Measurements from ENCODE around the gene FCN3. TPM values are rescaled to one million over a fixed set of nuclear protein-coding genes. Genes with fewer than 3 reads are reported as not detected.

Gene FCN3
- total and polyA plus RNA-seq, 10 of the 15 experiments (the other 5 are each of a cell fraction or from before 2014, with no cell fraction given), result 0.28 TPM; not detected in 9

DNA sequence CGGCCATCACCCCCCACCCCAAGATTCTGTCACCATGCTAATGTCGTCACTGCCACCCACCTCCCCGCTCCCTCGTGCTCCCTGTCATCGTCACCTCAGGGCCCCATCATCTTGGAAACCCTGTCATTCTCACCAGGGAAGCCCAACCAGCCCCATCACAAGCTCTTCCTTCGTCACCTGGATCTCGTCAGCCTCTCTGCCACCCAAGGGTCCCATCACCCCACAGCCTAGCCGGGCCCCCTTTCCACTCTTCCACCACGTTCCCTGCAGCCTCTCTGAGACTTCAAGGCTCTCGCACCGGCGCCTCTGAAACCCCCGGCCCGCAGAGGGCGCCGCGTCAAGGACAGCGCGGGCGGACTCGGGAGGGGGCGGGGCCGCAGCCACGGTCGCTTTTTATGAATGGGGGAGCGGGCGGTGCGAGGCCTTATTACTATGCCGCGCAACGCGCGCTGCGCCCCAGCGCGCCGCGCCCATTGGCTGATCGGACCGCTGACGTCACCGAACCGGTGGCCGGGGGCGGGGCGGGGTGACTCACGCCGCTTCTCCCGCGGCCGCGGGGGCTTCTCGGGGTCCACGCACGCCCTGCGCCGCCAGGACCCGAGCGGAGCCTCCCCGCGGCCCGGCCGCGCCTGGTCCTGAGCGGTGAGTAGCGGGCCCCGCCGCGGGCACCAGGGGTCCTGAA is 17.6 kb upstream of the FCN3 start, which contains the start of gene GPR3:
GPR3 (plus strand) TSS at position 527 of the 682 bp plus-strand sequence. CDS start 1,177 bp downstream, outside the sequence.
- Histone ChIP-seq H3K9ac (ENCODE audit: control insufficient read depth, insufficient read depth, low read length) (peak within 1 kb of the TSS; percentile 67), H4K20me1 (ENCODE audit: control insufficient read depth, insufficient read depth) (no peaks in the 10 kb centered on the region), H3K27ac (ENCODE audit: control insufficient read depth, insufficient read depth) (no peak within 1 kb of the TSS), H3K4me2 (ENCODE audit: control insufficient read depth, insufficient read depth) (peak within 1 kb of the TSS; percentile 98), H3K4me1 (ENCODE audit: control insufficient read depth, insufficient read depth, low read length) (peaks cover 8% of the 10 kb centered on the region), H3K79me2 (ENCODE audit: control insufficient read depth, insufficient read depth, low read length) (no peaks in the 10 kb centered on the region), H3K27me3 (replicated peaks in 1 of 2; ENCODE audit: control insufficient read depth in 2 of 2, insufficient read depth in 2 of 2, low read length in 1 of 2) (no peaks in the 10 kb centered on the region), H3K4me3 (peak within 1 kb of the TSS; percentile 71), H2AFZ (ENCODE audit: control insufficient read depth, low read depth, low read length) (peak within 1 kb of the TSS; percentile 83), H3K36me3 (ENCODE audit: control insufficient read depth in 2 of 2, insufficient read depth in 2 of 2, low read length in 1 of 2) (no peaks in the 10 kb centered on the region), H3K9me3 (replicated peaks; ENCODE audit: control insufficient read depth, insufficient read depth, low read length) (no peaks in the 10 kb centered on the region)
- ChIA-PET RAD21 (ENCODE audit: unreplicated experiment) (interaction anchor here (0.9 to 2.8 kb wide), 7 partner anchors 26 to 347 kb away, joined by 3 to 11 read pairs (median 7); no protein-coding TSS in a partner anchor), CTCF (interaction anchor here (1.0 to 9.0 kb wide), 12 partner anchors 22 to 389 kb away, joined by 3 to 242 read pairs (median 6); partner anchors contain the start of gene MAP3K6), POLR2A (interaction anchor here (0.7 to 1.3 kb wide), 5 partner anchors 15 to 1115 kb away, joined by 3 to 6 read pairs (median 5); no protein-coding TSS in a partner anchor), SMC1A (ENCODE audit: uncharacterized antibody, unreplicated experiment) (interaction anchor here (1.0 to 2.3 kb wide), 9 partner anchors 26 to 347 kb away, joined by 3 to 13 read pairs (median 4); partner anchors contain the start of genes MAP3K6 and SYTL1)
- ATAC-seq (peak; percentile 89), FAIRE-seq (peak; percentile 62), DNase-seq (ENCODE audit: low read depth, low spot score) (no peak)
- intact Hi-C loops (cut with micrococcal nuclease; ENCODE audit: unreplicated experiment), result loop anchor here (1.0 kb wide), 1 partner anchor 214 kb away; no protein-coding TSS in a partner anchor
- no TSS peak for BruUV-seq (replicated peaks)
- WGBS (ENCODE audit: insufficient coverage, insufficient replicate concordance, low lambda C conversion rate, missing lambda C conversion rate), result 2% methylated on average over 64 of the region's 69 CpGs
- in situ Hi-C loops (cut with MboI), result loop anchor here (5.0 kb wide), 3 partner anchors 90 to 290 kb away; no protein-coding TSS in a partner anchor
- TF ChIP-seq, protein P1, sequence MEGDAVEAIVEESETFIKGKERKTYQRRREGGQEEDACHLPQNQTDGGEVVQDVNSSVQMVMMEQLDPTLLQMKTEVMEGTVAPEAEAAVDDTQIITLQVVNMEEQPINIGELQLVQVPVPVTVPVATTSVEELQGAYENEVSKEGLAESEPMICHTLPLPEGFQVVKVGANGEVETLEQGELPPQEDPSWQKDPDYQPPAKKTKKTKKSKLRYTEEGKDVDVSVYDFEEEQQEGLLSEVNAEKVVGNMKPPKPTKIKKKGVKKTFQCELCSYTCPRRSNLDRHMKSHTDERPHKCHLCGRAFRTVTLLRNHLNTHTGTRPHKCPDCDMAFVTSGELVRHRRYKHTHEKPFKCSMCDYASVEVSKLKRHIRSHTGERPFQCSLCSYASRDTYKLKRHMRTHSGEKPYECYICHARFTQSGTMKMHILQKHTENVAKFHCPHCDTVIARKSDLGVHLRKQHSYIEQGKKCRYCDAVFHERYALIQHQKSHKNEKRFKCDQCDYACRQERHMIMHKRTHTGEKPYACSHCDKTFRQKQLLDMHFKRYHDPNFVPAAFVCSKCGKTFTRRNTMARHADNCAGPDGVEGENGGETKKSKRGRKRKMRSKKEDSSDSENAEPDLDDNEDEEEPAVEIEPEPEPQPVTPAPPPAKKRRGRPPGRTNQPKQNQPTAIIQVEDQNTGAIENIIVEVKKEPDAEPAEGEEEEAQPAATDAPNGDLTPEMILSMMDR (IDR thresholded peaks at IDR 0.05 in 2 of 3, conservative IDR thresholded peaks at IDR 0.05 in 1 of 3; ENCODE audit: control insufficient read depth in 2 of 3, extremely low read depth in 1 of 3, insufficient read depth in 1 of 3, low read depth in 3 of 3, low read length in 3 of 3), result peak; percentile 47 to 61 (median 52)
- TF ChIP-seq SMC3 (IDR thresholded peaks at IDR 0.05; ENCODE audit: borderline replicate concordance, low read length) (peak; percentile 39; the same call in 1 of the 2 replicates), POLR2A (IDR thresholded peaks at IDR 0.05; ENCODE audit: low read depth, low read length) (no peak), CREM (IDR thresholded peaks at IDR 0.05; ENCODE audit: low read depth) (peak; percentile 55; the same call in 1 of the 2 replicates), ZSCAN29 (IDR thresholded peaks at IDR 0.05) (no peak), IKZF1 (conservative IDR thresholded peaks at IDR 0.05) (peak; percentile 63; the same call in 1 of the 2 replicates), TCF3 (IDR thresholded peaks at IDR 0.05; ENCODE audit: borderline replicate concordance, insufficient read depth, low read depth, low read length) (no peak), BHLHE40 (IDR thresholded peaks at IDR 0.05; ENCODE audit: borderline replicate concordance in 1 of 2, low read depth in 2 of 2, low read length in 1 of 2) (peak in 1 of 2 experiments; percentile 51; a peak in 2 of 4 replicates), BACH1 (IDR thresholded peaks at IDR 0.05; ENCODE audit: borderline replicate concordance) (0 out of 2 replicates have a peak, but pooled peaks have one; percentile 26), NFYB (IDR thresholded peaks at IDR 0.05; ENCODE audit: insufficient read depth, low read depth, low read length) (peak; percentile 82), ZNF207 (IDR thresholded peaks at IDR 0.05; ENCODE audit: borderline replicate concordance) (0 out of 2 replicates have a peak, but pooled peaks have one; percentile 39), ZNF384 (IDR thresholded peaks at IDR 0.05; ENCODE audit: borderline replicate concordance, low read depth, low read length) (no peak), SIX5 (IDR thresholded peaks at IDR 0.05; ENCODE audit: low read depth, low read length, severe bottlenecking) (no peak), RFX5 (IDR thresholded peaks at IDR 0.05; ENCODE audit: low read depth, low read length) (peak; percentile 82; the same call in 1 of the 2 replicates), GATAD2B (conservative IDR thresholded peaks at IDR 0.05; ENCODE audit: low read depth) (peak; percentile 82), STAT3 (IDR thresholded peaks at IDR 0.05; ENCODE audit: low read depth, low read length) (no peak), ZNF274 (IDR thresholded peaks at IDR 0.05; ENCODE audit: insufficient read depth, insufficient read length) (no peak), NR2F1 (conservative IDR thresholded peaks at IDR 0.05) (peak; percentile 59; the same call in 1 of the 2 replicates), RAD21 (IDR thresholded peaks at IDR 0.05; ENCODE audit: insufficient read depth, low read depth, low read length) (peak; percentile 31), BMI1 (IDR thresholded peaks at IDR 0.05; ENCODE audit: borderline replicate concordance) (no peak), DPF2 (IDR thresholded peaks at IDR 0.05) (peak; percentile 66), POU2F2 (IDR thresholded peaks at IDR 0.05; ENCODE audit: borderline replicate concordance, low read depth, low read length) (0 out of 3 replicates have a peak, but pooled peaks have one; percentile 1), RELA (IDR thresholded peaks at IDR 0.05; ENCODE audit: borderline replicate concordance, partially characterized antibody) (no peak)

Data from GM12878 (cell line).